Activated B cell treated with CpG ODN at 0.5 μM for 24 hours (primary cell): ENCODE measurements around the gene EZH2. TPM values are rescaled to one million over a fixed set of nuclear protein-coding genes. Genes with fewer than 3 reads are reported as not detected.

ENCODE experiments used
- ATAC-seq: fragments of 200-7000 bp; cut with Tn5 transposase; one replicate; pipeline ENCODE4 v1.10.0; 2021; ENCODE audit warnings: low read depth, mild to moderate bottlenecking, moderate library complexity
- CTCF ChIA-PET: fragments of 350-600 bp; sonication (Branson Sonifier 250); formaldehyde crosslinking; loops from one replicate; lab custom pipeline; 2021; ENCODE audit warnings: antibody characterized with exemption; lab: Charles Lee
- POLR2A ChIA-PET: fragments of 350-600 bp; sonication (Branson Sonifier 250); formaldehyde crosslinking; loops from one replicate; lab custom pipeline; 2021; ENCODE audit warnings: antibody characterized with exemption; lab: Charles Lee
- DNase-seq: peaks from one replicate; pipeline ENCODE4 v3.0.0; 2022
- H3K27ac Mint-ChIP-seq: one replicate; pipeline ENCODE4 v1.8.0; 2020; ENCODE audit warnings: mixed read lengths
- H3K27me3 Mint-ChIP-seq: one replicate; pipeline ENCODE4 v1.8.0; 2021; ENCODE audit warnings: mixed read lengths
- H3K36me3 Mint-ChIP-seq: one replicate; pipeline ENCODE4 v1.8.0; 2021; ENCODE audit warnings: low read depth, mixed read lengths
- H3K4me1 Mint-ChIP-seq: one replicate; pipeline ENCODE4 v1.8.0; 2021; ENCODE audit warnings: mixed read lengths
- H3K4me3 Mint-ChIP-seq: one replicate; pipeline ENCODE4 v1.8.0; 2020; ENCODE audit warnings: mild to moderate bottlenecking, mixed read lengths
- H3K9me3 Mint-ChIP-seq: one replicate; pipeline ENCODE4 v1.8.0; 2020; ENCODE audit warnings: mixed read lengths
- CTCF ChIP-seq: fragments of 200-600 bp; IDR thresholded peaks from one replicate; pipeline ENCODE4 v1.8.0; 2022; ENCODE audit warnings: antibody characterized with exemption, mild to moderate bottlenecking
- intact Hi-C: fragments of 100-400 bp; cut with micrococcal nuclease; formaldehyde crosslinking; loops from one replicate; pipeline ENCODE4 v1.15.1; 2024
- total RNA-seq: library from RNA; stranded (reverse); gene quantifications from 2 replicates; pipeline ENCODE4 v1.2.3, GENCODE V29; 2022

The EZH2 gene
- total RNA-seq, 1 donor from 2014 or later, result 19.6 TPM

- ChIA-PET POLR2A (interaction anchor here (0.9 to 2.1 kb wide), 3 partner anchors 26 to 30 kb away, joined by 3 to 15 read pairs (median 7); partner anchors contain the start of gene EZH2), CTCF (interaction anchor here (1.3 kb wide), 1 partner anchor 648 kb away, joined by 3 read pairs; no protein-coding TSS in a partner anchor)
- TF ChIP-seq CTCF, result no peak
- ATAC-seq (peak; percentile 30), DNase-seq (no peak)
- Mint-ChIP-seq H3K27ac (peak overlapping the region; percentile 75), H3K9me3 (no peaks in the 10 kb centered on the region), H3K4me3 (peak overlapping the region; percentile 35), H3K4me1 (peaks cover 42% of the 10 kb centered on the region), H3K27me3 (no peaks in the 10 kb centered on the region), H3K36me3 (no peaks in the 10 kb centered on the region)
- intact Hi-C loops, result loop anchor here (1.0 kb wide), 2 partner anchors 28 to 29 kb away; partner anchors contain the start of gene EZH2
Measured at GRCh38 chr7:148912758-148913541, 28.9 kb upstream of the EZH2 start.

GRCh38 chr7:148912151-148912550 lies 28.1 kb upstream of the EZH2 start:
- no peak for TF ChIP-seq CTCF

GRCh38 chr7:148911626-148912025 lies 27.5 kb upstream of the EZH2 start:
- Mint-ChIP-seq H3K27ac (no peak overlapping the region), H3K4me3 (no peak overlapping the region)
- CTCF ChIA-PET, result no interaction called here

More at GRCh38 chr7:148912151-148912550, 28.1 kb upstream of the EZH2 start:
- CTCF ChIA-PET, result interaction anchor here (1.3 kb wide), 1 partner anchor 647 kb away, joined by 3 read pairs; no protein-coding TSS in a partner anchor
- Mint-ChIP-seq H3K27me3 (no peaks in the 10 kb centered on the region), H3K36me3 (no peaks in the 10 kb centered on the region), H3K9me3 (no peaks in the 10 kb centered on the region), H3K4me3 (no peak overlapping the region), H3K4me1 (peaks cover 42% of the 10 kb centered on the region), H3K27ac (peak overlapping the region; percentile 75)
- POLR2A ChIA-PET, result interaction anchor here (0.9 to 2.1 kb wide), 3 partner anchors 27 to 29 kb away, joined by 3 to 15 read pairs (median 7); partner anchors contain the start of gene EZH2
- DNase-seq (no peak), ATAC-seq (no peak)
- intact Hi-C loops, result no loop called here

GRCh38 chr7:148909568-148909967 lies 25.5 kb upstream of the EZH2 start:
- H3K27ac Mint-ChIP-seq, result no peak overlapping the region
- DNase-seq, result no peak

More at GRCh38 chr7:148911626-148912025, 27.5 kb upstream of the EZH2 start:
- Mint-ChIP-seq H3K36me3 (no peaks in the 10 kb centered on the region), H3K4me1 (peaks cover 42% of the 10 kb centered on the region), H3K9me3 (no peaks in the 10 kb centered on the region), H3K27me3 (no peaks in the 10 kb centered on the region)
- no peak for TF ChIP-seq CTCF
- DNase-seq, result no peak
- intact Hi-C loops, result no loop called here
- ATAC-seq, result no peak
- POLR2A ChIA-PET, result interaction anchor here (0.6 kb wide), 1 partner anchor 51 kb away, joined by 3 read pairs; no protein-coding TSS in a partner anchor

More at GRCh38 chr7:148909568-148909967, 25.5 kb upstream of the EZH2 start:
- TF ChIP-seq CTCF, result no peak
- Mint-ChIP-seq H3K9me3 (no peaks in the 10 kb centered on the region), H3K4me1 (peaks cover 31% of the 10 kb centered on the region), H3K36me3 (no peaks in the 10 kb centered on the region), H3K4me3 (no peak overlapping the region), H3K27me3 (no peaks in the 10 kb centered on the region)
- ChIA-PET POLR2A (no interaction called here), CTCF (no interaction called here)
- no peak for ATAC-seq
- intact Hi-C loops, result no loop called here
